SW480 (cell line): ENCODE measurements around the gene ANKRD23.

Experiments
- DNase-seq: peaks from one replicate; pipeline ENCODE4 v3.0.0-alpha.2; 2016; ENCODE audit warnings: low spot score

Gene ANKRD23

DNA sequence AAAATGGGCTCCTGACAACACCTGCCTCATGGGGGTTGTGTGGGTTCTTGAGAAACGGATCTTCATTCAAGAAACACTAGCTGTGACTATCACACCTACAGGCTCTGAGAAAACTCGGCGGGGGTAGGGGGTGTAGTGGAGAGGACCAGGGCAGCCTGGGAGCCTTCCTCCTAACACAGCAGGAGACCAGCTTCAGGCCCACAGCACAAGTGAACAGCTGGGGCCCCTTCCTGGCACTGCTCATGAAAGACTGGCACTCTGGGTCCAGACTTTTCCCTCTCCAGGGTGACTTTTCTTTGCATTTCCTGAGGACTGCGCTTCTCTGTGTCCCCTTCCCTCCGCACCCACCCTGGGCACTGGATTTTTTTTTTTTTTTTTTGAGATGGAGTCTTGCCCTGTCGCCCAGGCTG lies 33.2 kb upstream of the ANKRD23 start:
- no peak for DNase-seq

DNA sequence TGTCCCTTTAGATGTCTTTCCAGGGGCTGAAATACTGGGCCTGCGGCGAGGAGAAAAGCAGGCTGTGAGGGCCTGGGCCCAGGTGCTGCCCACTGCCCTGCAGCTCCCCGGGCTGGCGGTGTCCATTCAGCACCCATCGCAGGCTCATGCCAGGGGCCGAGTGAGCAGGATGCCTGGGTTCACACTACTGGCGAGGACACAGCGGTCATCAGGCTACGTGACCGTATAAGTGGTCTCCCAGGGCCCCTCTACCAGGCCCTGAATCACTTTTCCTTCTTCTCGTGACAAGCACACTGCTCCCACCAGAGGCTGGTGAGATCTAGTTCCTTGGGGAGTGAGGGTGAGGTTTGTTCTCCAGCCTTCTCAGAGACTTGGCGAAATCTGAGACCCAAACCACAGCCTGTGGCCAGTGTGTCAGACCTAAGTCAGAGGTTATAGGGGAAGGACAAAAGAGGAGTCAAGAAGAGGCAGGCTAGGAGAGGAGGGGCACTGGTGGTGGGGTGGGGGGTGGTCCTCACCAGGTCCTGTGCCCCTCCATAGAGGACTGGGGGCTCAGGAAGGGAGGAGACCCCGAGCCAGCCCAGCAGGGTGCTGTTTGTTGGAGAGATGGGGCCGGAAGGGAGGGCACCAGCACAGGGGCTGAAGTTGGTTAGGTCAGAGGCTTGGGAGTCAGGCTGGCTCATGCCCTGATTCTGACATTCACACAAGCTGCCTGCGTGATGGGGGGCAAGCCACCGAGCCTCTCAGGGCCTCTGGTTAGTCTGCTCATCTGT lies 32.6 kb upstream of the ANKRD23 start:
- no peak for DNase-seq

- DNase-seq, result no peak
Observed at GRCh38 chr2:96875498-96876268, 31.9 kb upstream of the ANKRD23 start.

- DNase-seq, result no peak
Observed at GRCh38 chr2:96874198-96874831, 30.5 kb upstream of the ANKRD23 start.

DNA sequence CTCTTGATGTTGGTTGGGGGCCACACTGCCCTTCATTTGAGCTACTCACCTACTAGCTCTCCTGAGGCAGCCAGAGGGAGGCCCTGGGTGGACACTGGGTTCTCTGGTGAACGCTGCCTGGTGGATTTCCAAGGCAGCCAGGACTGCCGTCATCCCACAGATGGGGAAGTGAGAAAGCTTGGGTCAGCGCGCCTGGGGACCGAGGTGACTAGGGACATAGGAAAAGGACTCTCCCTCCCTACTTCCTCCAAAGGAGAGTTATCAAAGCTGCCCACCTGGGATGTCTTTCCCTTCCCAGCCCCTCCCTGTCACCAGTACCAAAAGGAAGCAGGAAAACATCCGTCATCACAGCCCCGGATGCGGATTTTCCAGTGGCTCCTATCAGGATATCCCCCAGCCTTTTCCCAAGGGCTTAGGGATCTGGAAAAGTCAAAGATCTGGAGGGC lies 29.9 kb upstream of the ANKRD23 start:
- no peak for DNase-seq

- DNase-seq, result no peak
Observed at GRCh38 chr2:96872591-96873349, 28.9 kb upstream of the ANKRD23 start.

GRCh38 chr2:96870626-96871255 lies 26.9 kb upstream of the ANKRD23 start:
- peak; percentile 86 for DNase-seq

DNA sequence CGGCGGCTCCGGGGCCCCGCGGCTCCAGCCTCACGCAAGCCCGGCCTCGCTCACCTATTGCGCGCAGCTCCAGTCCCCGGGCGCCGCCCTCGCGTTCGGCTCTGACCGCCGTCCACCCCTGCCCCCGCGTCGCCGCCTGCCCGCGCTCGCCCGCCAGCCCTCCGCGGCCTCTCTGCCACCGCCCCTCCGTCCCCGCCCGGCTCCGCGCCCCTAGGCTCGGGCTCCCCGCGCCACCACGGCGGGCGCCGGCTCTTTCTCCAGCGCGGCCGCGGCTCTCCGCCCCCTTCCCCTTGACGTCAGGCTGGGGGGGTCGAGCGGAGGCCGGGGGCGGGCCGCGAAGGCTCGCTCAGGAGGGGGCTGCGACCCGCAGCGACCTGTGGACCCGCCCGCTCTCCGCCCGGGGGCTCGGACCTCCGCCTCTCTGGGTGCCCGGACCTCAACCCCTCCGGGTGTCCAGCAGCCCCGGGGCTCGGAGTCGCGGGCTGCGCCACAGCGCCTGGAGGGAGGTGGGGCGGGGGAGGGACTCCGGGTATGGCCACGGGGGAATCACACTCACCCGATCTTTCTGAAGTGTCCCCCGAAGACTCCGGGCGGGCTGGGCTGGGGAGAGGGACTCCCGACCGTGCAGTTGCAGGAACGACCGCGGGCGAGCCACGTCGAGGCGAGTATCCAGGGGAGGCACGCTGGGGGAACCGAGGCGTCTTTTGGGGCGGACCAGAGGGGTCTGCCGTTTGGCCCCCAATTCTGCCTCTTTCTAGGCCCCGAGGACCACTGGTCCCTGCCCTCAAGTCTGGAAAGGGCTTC lies 26.2 kb upstream of the ANKRD23 start, which contains the start of gene SEMA4C:
Gene SEMA4C, minus strand, starts transcription at position 259 of the 804 bp plus-strand sequence. CDS start 2,194 bp downstream, outside the sequence.
- DNase-seq, result peak; percentile 52

DNA sequence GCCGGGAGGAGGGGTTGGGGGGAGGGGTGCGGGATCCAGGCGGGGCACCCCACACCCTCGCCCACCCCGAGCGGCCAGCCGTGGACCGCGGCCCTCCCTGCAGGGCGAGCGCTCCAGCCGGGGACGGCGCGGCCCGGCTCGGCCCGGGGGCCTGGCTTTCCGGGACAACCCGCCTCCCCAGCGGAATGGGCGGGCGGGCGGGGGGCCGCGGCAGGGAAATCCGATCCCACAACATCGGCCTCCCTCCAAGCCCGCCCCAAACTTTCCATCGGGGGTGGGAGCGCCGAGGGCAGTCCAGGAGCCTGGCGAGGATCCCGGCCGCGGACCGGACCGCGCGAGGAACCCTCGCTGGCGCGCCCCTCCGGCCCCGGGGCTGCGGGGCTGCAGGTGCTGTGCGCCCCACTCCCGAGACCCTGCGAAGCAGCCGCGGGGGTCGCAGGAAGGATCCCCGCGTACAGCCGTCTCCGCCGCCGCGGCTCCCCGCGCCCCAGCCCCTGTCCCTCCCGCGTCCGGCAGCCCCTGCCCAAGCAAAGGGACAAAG lies 25.5 kb upstream of the ANKRD23 start:
- DNase-seq, result peak; percentile 49

- DNase-seq, result peak; percentile 85
Observed at GRCh38 chr2:96868555-96869280, 24.9 kb upstream of the ANKRD23 start.

- no peak for DNase-seq
Observed at GRCh38 chr2:96867756-96868554, 24.1 kb upstream of the ANKRD23 start.

DNA sequence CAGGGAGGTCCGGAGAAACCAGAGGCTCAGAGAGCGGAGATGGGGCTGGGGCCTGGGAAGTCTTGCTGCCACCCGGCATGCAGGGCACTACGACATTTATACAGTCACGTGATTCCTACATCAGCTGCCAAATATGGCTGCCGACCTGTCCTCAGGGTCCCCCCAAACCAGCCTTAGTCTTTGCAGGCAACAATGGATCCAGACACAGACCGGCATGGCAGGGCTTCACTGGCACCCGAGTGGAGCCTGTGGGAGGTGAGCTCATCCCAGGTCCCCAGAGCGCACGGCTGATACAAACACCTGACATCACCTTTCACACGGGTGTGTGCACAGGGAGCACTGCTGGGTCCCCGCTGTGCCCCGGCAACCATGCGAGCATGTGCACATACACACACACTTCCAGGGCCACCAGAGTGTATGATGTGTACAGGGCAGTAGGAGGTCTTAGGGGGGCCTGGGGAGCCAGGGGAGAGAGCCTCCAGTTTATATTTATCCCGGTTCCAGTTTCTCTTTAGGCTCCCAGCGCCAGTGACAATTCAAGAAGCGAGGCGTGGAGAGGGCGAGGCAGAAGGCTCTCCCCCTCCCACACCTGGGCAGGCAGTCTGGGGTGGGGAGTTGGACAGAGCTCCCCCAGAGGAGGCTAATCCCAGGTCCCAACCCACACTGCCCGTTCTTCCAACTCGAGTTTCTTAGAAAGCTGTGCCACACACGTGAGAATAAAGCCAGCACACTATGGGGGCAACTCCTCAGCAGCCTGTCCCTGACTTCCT lies 23.4 kb upstream of the ANKRD23 start:
- no peak for DNase-seq

- no peak for DNase-seq
Observed at GRCh38 chr2:96866586-96866985, 22.8 kb upstream of the ANKRD23 start.

DNA sequence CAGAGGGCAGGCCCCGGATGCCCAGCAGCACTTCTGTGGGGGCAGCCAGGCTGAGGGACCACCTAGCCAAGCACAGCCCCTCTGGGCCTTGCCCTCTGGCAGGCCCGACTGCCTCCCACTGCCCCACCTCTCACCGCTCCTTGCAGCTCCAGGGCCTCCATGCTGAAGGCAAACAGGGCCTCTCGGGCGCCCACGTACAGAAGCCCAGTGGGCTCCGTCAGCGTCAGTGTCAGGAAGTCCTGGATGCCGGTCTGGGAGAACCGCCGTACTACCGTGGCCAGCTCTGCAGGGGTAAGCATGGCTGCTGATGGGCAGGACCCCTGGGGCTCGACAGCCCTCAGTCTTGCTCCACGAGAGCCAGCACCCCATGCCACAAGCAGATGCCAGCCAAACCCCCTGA lies 22.3 kb upstream of the ANKRD23 start:
- no peak for DNase-seq

GRCh38 chr2:96865654-96866053 lies 21.8 kb upstream of the ANKRD23 start:
- no peak for DNase-seq

DNA sequence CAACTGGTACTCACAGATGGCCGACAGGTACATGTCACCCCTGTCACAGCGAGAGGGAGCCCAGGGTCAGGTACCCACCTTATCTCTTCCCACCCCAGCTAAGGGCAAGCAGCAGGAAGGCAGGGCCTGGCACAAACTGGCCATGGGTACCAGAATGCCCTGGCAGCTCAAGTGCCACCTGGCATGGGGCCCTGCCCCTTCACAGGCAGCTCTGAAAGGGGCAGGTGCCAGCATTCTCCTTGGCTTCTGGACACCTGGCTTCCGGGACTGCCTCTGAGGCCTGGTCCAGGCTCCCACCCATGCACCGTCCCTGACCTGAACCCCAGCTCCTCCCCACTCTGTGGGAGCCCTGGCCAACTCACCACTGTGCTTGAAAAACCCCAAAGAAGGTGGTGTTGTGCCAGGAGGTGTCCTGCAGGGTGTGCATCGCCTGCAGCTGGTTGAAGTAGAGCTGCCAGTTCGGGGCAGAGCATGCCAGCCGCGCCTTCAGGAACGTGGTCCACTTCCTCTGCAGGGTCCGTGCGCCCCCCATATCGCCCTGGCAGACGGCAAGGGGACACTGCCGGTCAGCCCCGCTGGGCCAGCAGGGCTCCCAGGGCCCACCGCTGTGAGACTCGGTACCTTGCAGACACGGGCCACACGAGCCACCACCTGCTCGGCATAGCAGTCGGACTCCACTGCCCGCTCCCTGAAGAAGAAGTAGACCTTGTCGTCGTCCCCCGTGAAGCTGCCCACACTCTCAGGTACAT lies 20.7 kb upstream of the ANKRD23 start:
- DNase-seq, result no peak
